Fibroblast of skin of scalp (primary cell): ENCODE results near the gene CEL.

Experiments used
- DNase-seq: peaks from one replicate; pipeline ENCODE4 v3.0.0-alpha.2; 2013

The CEL gene

GRCh38 chr9:133104718-133105460 lies 43.1 kb downstream of the CEL start:
- no peak for DNase-seq

GRCh38 chr9:133105461-133105770 lies 43.6 kb downstream of the CEL start:
- DNase-seq = no peak

GRCh38 chr9:133106511-133107244 lies 44.9 kb downstream of the CEL start:
- DNase-seq = no peak

GRCh38 chr9:133107245-133107722 lies 45.5 kb downstream of the CEL start:
- DNase-seq = no peak

GRCh38 chr9:133107961-133108793 lies 46.4 kb downstream of the CEL start:
- DNase-seq = no peak

- DNase-seq = no peak
Measured at GRCh38 chr9:133108794-133109641, 47.2 kb downstream of the CEL start.

GRCh38 chr9:133109931-133110650 lies 48.3 kb downstream of the CEL start:
- no peak for DNase-seq

GRCh38 chr9:133111808-133112662 lies 50.3 kb downstream of the CEL start:
- DNase-seq = no peak

- no peak for DNase-seq
Measured at GRCh38 chr9:133112663-133113026, 50.9 kb downstream of the CEL start.

- no peak for DNase-seq
Measured at GRCh38 chr9:133113163-133113948, 51.6 kb downstream of the CEL start.

- no peak for DNase-seq
Measured at GRCh38 chr9:133113949-133114885, 52.4 kb downstream of the CEL start.

- no peak for DNase-seq
Measured at GRCh38 chr9:133114886-133115603, 53.3 kb downstream of the CEL start.

GRCh38 chr9:133115604-133116345 lies 54.0 kb downstream of the CEL start:
- peak; percentile 53 for DNase-seq

GRCh38 chr9:133116346-133117231 lies 54.8 kb downstream of the CEL start:
- DNase-seq = no peak

GRCh38 chr9:133117271-133118178 lies 55.7 kb downstream of the CEL start:
- no peak for DNase-seq
